HepG2 (cell line): ENCODE measurements around the gene OVCA2. TPM values are rescaled to one million over a fixed set of nuclear protein-coding genes. Genes with fewer than 3 reads are reported as not detected.

Experiments
- IRF1 ChIP-seq: sonication (generic); formaldehyde crosslinking; IDR thresholded peaks from 2 replicates; pipeline ENCODE4 v1.4.0; 2020; ENCODE audit warnings: low read depth, mild to moderate bottlenecking, missing genetic modification reagents
- KIAA2018 ChIP-seq: sonication (generic); formaldehyde crosslinking; IDR thresholded peaks from 2 replicates; pipeline ENCODE4 v1.5.0; 2020; ENCODE audit warnings: mild to moderate bottlenecking, missing genetic modification reagents, borderline replicate concordance
- MATR3 ChIP-seq: sonication (generic); formaldehyde crosslinking; IDR thresholded peaks from 2 replicates; pipeline ENCODE4 v1.4.0; 2020; ENCODE audit warnings: missing genetic modification reagents
- MTF1 ChIP-seq: sonication (generic); formaldehyde crosslinking; IDR thresholded peaks from 2 replicates; pipeline ENCODE4 v1.5.0; 2020; ENCODE audit warnings: missing genetic modification reagents
- NCOA5 ChIP-seq: sonication (generic); formaldehyde crosslinking; IDR thresholded peaks from 2 replicates; pipeline ENCODE4 v1.4.0; 2020; ENCODE audit warnings: missing genetic modification reagents
- ZNF770 ChIP-seq: sonication (generic); formaldehyde crosslinking; IDR thresholded peaks from 2 replicates; pipeline ENCODE4 v1.5.0; 2020; ENCODE audit warnings: mild to moderate bottlenecking, missing genetic modification reagents
- polyA plus RNA-seq, 8 experiments: library from polyadenylated mRNA; depleted of rRNA in 3 of 8; stranded (reverse) in 7 of 8; unstranded in 1 of 8; fragments of >200 nt; fragmentation: Illumina TruSeq in 4 of 8; extraction: Trizol in 4 of 8; gene quantifications; 2 replicates each; pipeline versions ENCODE4 v1.2.1 to v1.2.3, GENCODE V29; 2011 to 2016; ENCODE audit warnings: low read depth in 4 of 8, missing spikeins in 1 of 8, mixed read lengths in 1 of 8; ENCODE audit not compliant: insufficient read depth in 1 of 8
- total RNA-seq, 5 experiments: library from RNA; depleted of rRNA; stranded (reverse); fragments of >200 nt; fragmentation: Illumina TruSeq; extraction: Trizol; gene quantifications; 2 replicates each; pipeline ENCODE4 v1.2.3, GENCODE V29; 2016; ENCODE audit warnings: low read depth in 1 of 5

Gene OVCA2
- total and polyA plus RNA-seq, 2 of the 13 experiments (the other 11 are each of a cell fraction or from before 2014, with no cell fraction given), result 23.7 to 28.2 TPM

GRCh38 chr17:1995321-1995892 lies 46.4 kb upstream of the OVCA2 start (continued):
- TF ChIP-seq KIAA2018 (CRISPR knock-in tag) (no peak), NCOA5 (CRISPR knock-in tag) (no peak), ZNF770 (CRISPR knock-in tag) (no peak), MATR3 (CRISPR knock-in tag) (no peak), IRF1 (CRISPR knock-in tag) (no peak), MTF1 (CRISPR knock-in tag) (no peak)
